ENCODE measurements around the gene KCNAB1.

DNA sequence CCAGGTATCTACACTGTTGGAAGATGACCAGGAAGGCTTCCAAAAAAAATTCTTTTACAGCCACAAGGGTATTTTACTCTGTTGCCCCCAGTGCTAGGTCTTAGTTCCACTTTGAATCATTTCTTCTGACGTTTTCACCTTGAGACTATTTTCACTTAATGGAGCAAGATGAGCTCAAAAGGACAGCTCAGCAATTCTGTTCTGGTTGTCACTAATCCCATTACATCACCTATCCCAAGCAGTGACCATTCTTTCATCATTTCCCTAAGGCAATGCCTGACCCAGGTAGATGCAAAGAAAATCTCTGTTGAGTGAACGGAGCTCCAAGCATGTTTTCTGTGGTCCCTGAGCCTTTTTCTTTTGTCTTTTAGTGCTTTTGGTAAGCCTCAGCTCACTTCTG lies 210.0 kb downstream of the KCNAB1 start:
- TF ChIP-seq, protein P1, sequence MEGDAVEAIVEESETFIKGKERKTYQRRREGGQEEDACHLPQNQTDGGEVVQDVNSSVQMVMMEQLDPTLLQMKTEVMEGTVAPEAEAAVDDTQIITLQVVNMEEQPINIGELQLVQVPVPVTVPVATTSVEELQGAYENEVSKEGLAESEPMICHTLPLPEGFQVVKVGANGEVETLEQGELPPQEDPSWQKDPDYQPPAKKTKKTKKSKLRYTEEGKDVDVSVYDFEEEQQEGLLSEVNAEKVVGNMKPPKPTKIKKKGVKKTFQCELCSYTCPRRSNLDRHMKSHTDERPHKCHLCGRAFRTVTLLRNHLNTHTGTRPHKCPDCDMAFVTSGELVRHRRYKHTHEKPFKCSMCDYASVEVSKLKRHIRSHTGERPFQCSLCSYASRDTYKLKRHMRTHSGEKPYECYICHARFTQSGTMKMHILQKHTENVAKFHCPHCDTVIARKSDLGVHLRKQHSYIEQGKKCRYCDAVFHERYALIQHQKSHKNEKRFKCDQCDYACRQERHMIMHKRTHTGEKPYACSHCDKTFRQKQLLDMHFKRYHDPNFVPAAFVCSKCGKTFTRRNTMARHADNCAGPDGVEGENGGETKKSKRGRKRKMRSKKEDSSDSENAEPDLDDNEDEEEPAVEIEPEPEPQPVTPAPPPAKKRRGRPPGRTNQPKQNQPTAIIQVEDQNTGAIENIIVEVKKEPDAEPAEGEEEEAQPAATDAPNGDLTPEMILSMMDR (conservative IDR thresholded peaks at IDR 0.05; ENCODE audit: low read depth, low read length): no peak
- TF ChIP-seq EZH2 (IDR thresholded peaks at IDR 0.05; ENCODE audit: low read length, unreplicated experiment) (no peak), EZH2phosphoT487 (IDR thresholded peaks at IDR 0.05; ENCODE audit: borderline replicate concordance, low read length) (no peak)

All from PC-3 (cell line).